Pancreas (tissue), 10 donors: ENCODE measurements around the gene KLHL30. TPM values are rescaled to one million over a fixed set of nuclear protein-coding genes. Genes with fewer than 3 reads are reported as not detected.

Experiments
- ATAC-seq, 4 donors: fragments of 200-7000 bp; cut with Tn5 transposase; one replicate each; pipeline versions ENCODE4 v1.8.0 to v1.9.1; 2020; ENCODE audit warnings: mild to moderate bottlenecking in 4 of 4, moderate library complexity in 4 of 4
- DNase-seq, 6 donors: peaks; one replicate each; pipeline ENCODE4 v3.0.0-alpha.2; 2020
- FAIRE-seq: peaks from 2 replicates; lab custom pipeline; 2012; peaks lifted over from hg19 to GRCh38; lab: Jason Lieb, UNC
- H3K27ac ChIP-seq, 4 donors: fragments of 200-600 bp; sonication (generic); 1 replicate in 3 of 4; 2 replicates in 1 of 4; pipeline versions ENCODE4 v1.5.0 to v1.8.0; 2020
- H3K27me3 ChIP-seq, 4 donors: fragments of 200-600 bp; one replicate each; pipeline ENCODE4 v1.8.0; 2021
- H3K36me3 ChIP-seq, 3 donors: fragments of 200-600 bp; sonication (generic) in 1 of 3; one replicate each; pipeline versions ENCODE4 v1.5.0 to v1.8.0; 2020 to 2021
- H3K4me1 ChIP-seq, 3 donors: fragments of 200-600 bp; one replicate each; pipeline ENCODE4 v1.8.0; 2021
- H3K4me3 ChIP-seq, 4 donors: fragments of 200-600 bp; sonication (generic) in 2 of 4; one replicate each; pipeline versions ENCODE4 v1.5.0 to v1.8.0; 2020 to 2021
- H3K9me3 ChIP-seq, 4 donors: fragments of 200-600 bp; one replicate each; pipeline ENCODE4 v1.8.0; 2021
- CTCF ChIP-seq, 4 donors: fragments of 200-600 bp; sonication (generic) in 3 of 4; IDR thresholded peaks; one replicate each; pipeline versions ENCODE4 v1.5.0 to v1.8.0; 2021; ENCODE audit warnings: antibody characterized with exemption in 4 of 4
- WGBS, 2 donors: extraction: QIAGEN DNeasy Blood & Tissue Kit; methylation state at CpG; one replicate each; pipeline ENCODE4 v1.1.7; 2013; 5-methylcytosine and 5-hydroxymethylcytosine counted together
- intact Hi-C, 3 donors: fragments of 100-400 bp; cut with DNase I; formaldehyde crosslinking; loops; one replicate each; pipeline versions ENCODE4 v1.11.1 to v1.14.2; 2022
- polyA plus RNA-seq, 2 donors: library from polyadenylated mRNA; stranded (reverse); fragments of 200-250 nt; gene quantifications; one replicate each; pipeline ENCODE4 v1.2.3, GENCODE V29; 2013
- total RNA-seq, 6 donors: library from RNA; stranded (reverse); fragmentation: NEBNext Ultra II Directional in 4 of 6; extraction: Animal tissue kit (Norgen Biotek cat#: 25700) in 4 of 6; gene quantifications; one replicate each; pipeline versions ENCODE4 v1.2.1 to v1.2.4, GENCODE V29; 2021 to 2023
- donor health status: healthy with polysubstance abuse.
- donor health status: DM: no; HTN: no; CAD: no; lungs with moderate emphysema.
- donor health status: DM: no; HTN: no; CAD: no.
- donor health status: control.
- donor health status: control.
- donor health status: Bipolar disorder and iron deficiency.
- donor health status: DM: yes; HTN: yes; CAD: no.
- donor health status: DM: no; HTN: no; CAD: no.
- donor health status: DM: no; HTN: no; CAD: no.
- donor health status: DM: yes; HTN: yes; CAD: no.

The KLHL30 gene
- total and polyA plus RNA-seq, 8 donors: 0.03 to 0.14 (median 0.11) TPM; not detected in 2

- FAIRE-seq (no peak), ATAC-seq (no peak), DNase-seq (peak in 2 of 6 donors; percentile 49 to 74)
- no peak for TF ChIP-seq CTCF (IDR thresholded peaks at IDR 0.05)
- no peak overlapping the region for H3K27ac ChIP-seq
- no peak overlapping the region for H3K4me3 ChIP-seq
- intact Hi-C loops: no loop called here
- no peaks in the 10 kb centered on the region for H3K27me3 ChIP-seq
- H3K36me3 ChIP-seq: no peaks in the 10 kb centered on the region
- H3K9me3 ChIP-seq: no peaks in the 10 kb centered on the region
- WGBS, 2 donors: 80 to 89% methylated on average over 23 of the region's 23 CpGs
- no peaks in the 10 kb centered on the region for H3K4me1 ChIP-seq
Observed at GRCh38 chr2:238160206-238161129, 22.0 kb downstream of the KLHL30 start.

GRCh38 chr2:238161291-238162051 lies 23.0 kb downstream of the KLHL30 start:
- peak in 2 of 6 donors; percentile 51 to 58 for DNase-seq
- Histone ChIP-seq H3K4me3 (no peak overlapping the region), H3K36me3 (no peaks in the 10 kb centered on the region), H3K9me3 (no peaks in the 10 kb centered on the region), H3K27me3 (no peaks in the 10 kb centered on the region), H3K4me1 (no peaks in the 10 kb centered on the region), H3K27ac (no peak overlapping the region)
- no peak for ATAC-seq
- TF ChIP-seq CTCF (IDR thresholded peaks at IDR 0.05): no peak
- FAIRE-seq: no peak
- WGBS, 2 donors: 82 to 86% methylated on average over 21 of the region's 21 CpGs
- intact Hi-C loops: no loop called here

GRCh38 chr2:238162251-238162845 lies 23.9 kb downstream of the KLHL30 start:
- Histone ChIP-seq H3K4me3 (no peak overlapping the region), H3K27me3 (no peaks in the 10 kb centered on the region), H3K4me1 (peaks cover 0 to 4% (median 0%) of the 10 kb centered on the region in 3 donors), H3K27ac (no peak overlapping the region), H3K36me3 (no peaks in the 10 kb centered on the region), H3K9me3 (no peaks in the 10 kb centered on the region)
- no peak for ATAC-seq
- intact Hi-C loops: no loop called here
- DNase-seq: peak in 1 of 6 donors; percentile 50
- no peak for TF ChIP-seq CTCF (IDR thresholded peaks at IDR 0.05)
- WGBS, 2 donors: 76 to 80% methylated on average over 14 of the region's 14 CpGs
- FAIRE-seq: no peak

GRCh38 chr2:238162846-238163441 lies 24.5 kb downstream of the KLHL30 start:
- DNase-seq: peak in 3 of 6 donors; percentile 30 to 66 (median 53)
- Histone ChIP-seq H3K27ac (no peak overlapping the region), H3K4me1 (peaks cover 0 to 4% (median 0%) of the 10 kb centered on the region in 3 donors), H3K36me3 (no peaks in the 10 kb centered on the region), H3K9me3 (no peaks in the 10 kb centered on the region), H3K27me3 (no peaks in the 10 kb centered on the region), H3K4me3 (peak overlapping the region in 1 of 4 donors; percentile 31)
- intact Hi-C loops: no loop called here
- no peak for TF ChIP-seq CTCF (IDR thresholded peaks at IDR 0.05)
- 65 to 78% methylated on average over 15 of the region's 15 CpGs for WGBS, 2 donors
- ATAC-seq: peak in 2 of 4 donors; percentile 11 to 33
- no peak for FAIRE-seq
